ENCODE measurements around the gene SAMD4A. TPM values are rescaled to one million over a fixed set of nuclear protein-coding genes. Genes with fewer than 3 reads are reported as not detected.

The SAMD4A gene
- total RNA-seq, 1 experiment from 2014 or later, result 9.6 TPM

GRCh38 chr14:54838931-54839512 lies 272.1 kb downstream of the SAMD4A start:
- H3K14ac ChIP-seq (ENCODE audit: insufficient read depth, low read length), result no peak overlapping the region
- Mint-ChIP-seq H3K9me3 (no peaks in the 10 kb centered on the region), H3K27ac (no peak overlapping the region), H3K27me3 (ENCODE audit: low read depth) (no peaks in the 10 kb centered on the region), H3K36me3 (ENCODE audit: insufficient read depth in 1 of 3, low read depth in 3 of 3) (peaks cover 8% of the 10 kb centered on the region in 3 experiments; a peak in 4 of 7 replicates), H3K4me1 (peaks cover 5 to 6% of the 10 kb centered on the region in 2 experiments), H3K4me3 (no peak overlapping the region)
- no peak overlapping the region for H2BK20ac ChIP-seq (ENCODE audit: low read depth, low read length, poor library complexity, severe bottlenecking)
- H4K91ac ChIP-seq (ENCODE audit: insufficient read length, low read depth, low read length), result no peak overlapping the region
- H4K20me1 ChIP-seq (ENCODE audit: control insufficient read depth, insufficient read depth, insufficient read length), result no peaks in the 10 kb centered on the region
- no peaks in the 10 kb centered on the region for H3K79me2 ChIP-seq (ENCODE audit: insufficient read depth, low read length)
- no peak overlapping the region for H3T11ph ChIP-seq (ENCODE audit: low read length)
- H3K4me2 ChIP-seq (ENCODE audit: insufficient read depth, insufficient read length, low read length), result no peak overlapping the region
- no peak overlapping the region for H3K27ac ChIP-seq (ENCODE audit: insufficient read length, low read depth, low read length)
- DNase-seq, result no peak
- H3K56ac ChIP-seq (ENCODE audit: insufficient read length, low read depth, low read length), result no peak overlapping the region
- no peak for TF ChIP-seq CTCF (conservative IDR thresholded peaks at IDR 0.05)
- no CpG with 5 or more reads among the region's 10 CpGs for WGBS (ENCODE audit: extremely low coverage, insufficient read length, low lambda C conversion rate)
- H2AK5ac ChIP-seq (ENCODE audit: insufficient read length, low read length), result no peak overlapping the region
- no peak overlapping the region for H3K9ac ChIP-seq (ENCODE audit: extremely low read depth, insufficient read length, low read length)
- no peak overlapping the region for H4K8ac ChIP-seq (replicated peaks; ENCODE audit: insufficient read length, low read depth, low read length)
- no peak overlapping the region for H2BK5ac ChIP-seq (ENCODE audit: insufficient read length, low read length)
- no peak overlapping the region for H3K4ac ChIP-seq (ENCODE audit: low read depth, low read length)
- H2BK15ac ChIP-seq (ENCODE audit: low read depth, low read length), result no peak overlapping the region
- H4K5ac ChIP-seq (ENCODE audit: insufficient read length, low read depth, low read length), result no peak overlapping the region
- H3K4me1 ChIP-seq (ENCODE audit: insufficient read depth, low read length), result no peaks in the 10 kb centered on the region
- no peaks in the 10 kb centered on the region for H3K79me1 ChIP-seq (ENCODE audit: insufficient read depth, low read depth, low read length, poor library complexity, severe bottlenecking)
- H2BK120ac ChIP-seq (ENCODE audit: low read depth, low read length, poor library complexity, severe bottlenecking), result no peak overlapping the region
- H3K23ac ChIP-seq (ENCODE audit: insufficient read length, low read depth, low read length), result no peak overlapping the region
- no peak overlapping the region for H2BK12ac ChIP-seq (ENCODE audit: insufficient read length, low read depth, low read length)
- H3K27me3 ChIP-seq (ENCODE audit: insufficient read depth, low read length), result no peaks in the 10 kb centered on the region
- no peaks in the 10 kb centered on the region for H3K9me3 ChIP-seq (ENCODE audit: control insufficient read depth, low read depth, low read length)
- no peak overlapping the region for H3K18ac ChIP-seq (ENCODE audit: insufficient read length, low read depth, low read length)
- no peak overlapping the region for H2AFZ ChIP-seq (ENCODE audit: low read length)
- no peaks in the 10 kb centered on the region for H3K23me2 ChIP-seq (ENCODE audit: insufficient read length, low read depth, low read length, poor library complexity, severe bottlenecking)
